Spinal cord (tissue), 10 donors: Measurements from ENCODE around the gene CDK11B. TPM values are rescaled to one million over a fixed set of nuclear protein-coding genes. Genes with fewer than 3 reads are reported as not detected.
"Not testable (repeated sequence)": the region's sequence is repeated elsewhere in the genome, so short reads cannot be mapped to it uniquely, and the experiment has no call there.

Source experiments
- DNase-seq, 6 donors: peaks; one replicate each; pipeline versions ENCODE4 v3.0.0 to v3.0.0-alpha.2; 2013 to 2015; ENCODE audit warnings: low spot score in 6 of 6, low read depth in 4 of 6
- H3K27ac ChIP-seq: one replicate; pipeline ENCODE4 v1.5.1; 2013; ENCODE audit warnings: low read depth, low read length, control low read depth
- H3K27me3 ChIP-seq: one replicate; pipeline ENCODE4 v1.6.1; 2013; ENCODE audit warnings: low read length; ENCODE audit not compliant: control insufficient read depth, insufficient read depth
- H3K36me3 ChIP-seq: one replicate; pipeline ENCODE4 v1.6.1; 2013; ENCODE audit warnings: low read length; ENCODE audit not compliant: control insufficient read depth, insufficient read depth
- H3K4me1 ChIP-seq: one replicate; pipeline ENCODE4 v1.6.1; 2013; ENCODE audit warnings: low read length; ENCODE audit not compliant: control insufficient read depth, insufficient read depth
- H3K4me3 ChIP-seq: one replicate; pipeline ENCODE4 v1.5.1; 2013; ENCODE audit warnings: low read depth, low read length, control low read depth
- H3K9me3 ChIP-seq: one replicate; pipeline ENCODE4 v1.6.1; 2013; ENCODE audit warnings: low read length; ENCODE audit not compliant: control insufficient read depth, insufficient read depth
- WGBS: methylation state at CpG from one replicate; pipeline ENCODE4 v1.1.5; 2013; ENCODE audit warnings: missing lambda C conversion rate; ENCODE audit not compliant: insufficient coverage; 5-methylcytosine and 5-hydroxymethylcytosine counted together
- polyA plus RNA-seq, 2 donors: library from polyadenylated mRNA; unstranded; fragments of 120-200 nt; gene quantifications; one replicate each; pipeline ENCODE4 v1.2.1, GENCODE V29; 2013; ENCODE audit not compliant: insufficient read length in 2 of 2
- total RNA-seq, 2 donors: library from RNA; depleted of rRNA in 1 of 2; stranded (reverse); fragments of 120-200 nt in 1 of 2; fragments of >200 nt in 1 of 2; gene quantifications; one replicate each; pipeline versions ENCODE4 v1.2.3 to v1.2.4, GENCODE V29; 2013 to 2014
- donor health status: healthy.

CDK11B gene
- total and polyA plus RNA-seq, 4 donors: 7.0 to 44.5 (median 29.6) TPM

DNA sequence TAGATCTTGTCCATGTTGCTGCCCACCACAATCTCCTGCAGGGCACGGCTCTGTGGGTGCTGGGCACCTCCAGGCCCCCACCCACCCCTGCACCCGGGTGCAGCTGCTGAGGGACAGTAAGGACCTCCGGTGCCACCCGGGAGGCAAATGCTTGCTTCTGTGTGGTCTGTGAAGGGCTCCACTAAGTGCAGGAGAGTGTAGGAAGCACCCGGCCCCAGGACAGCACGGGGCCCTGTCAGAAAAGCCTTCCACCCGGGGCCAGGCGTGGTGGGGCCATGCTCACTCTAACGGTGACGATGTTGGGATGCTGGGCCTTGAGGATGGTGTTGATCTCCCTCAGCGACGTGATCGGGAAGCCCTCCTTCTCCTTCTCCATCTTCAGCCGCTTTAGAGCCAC is 21.3 kb downstream of the CDK11B start:
- peaks cover 41% of the 10 kb centered on the region for H3K36me3 ChIP-seq
- not testable (repeated sequence) for H3K4me1 ChIP-seq, H3K27ac ChIP-seq, H3K27me3 ChIP-seq, H3K9me3 ChIP-seq, DNase-seq, H3K4me3 ChIP-seq
- no CpG with 5 or more reads among the region's 14 CpGs for WGBS

DNA sequence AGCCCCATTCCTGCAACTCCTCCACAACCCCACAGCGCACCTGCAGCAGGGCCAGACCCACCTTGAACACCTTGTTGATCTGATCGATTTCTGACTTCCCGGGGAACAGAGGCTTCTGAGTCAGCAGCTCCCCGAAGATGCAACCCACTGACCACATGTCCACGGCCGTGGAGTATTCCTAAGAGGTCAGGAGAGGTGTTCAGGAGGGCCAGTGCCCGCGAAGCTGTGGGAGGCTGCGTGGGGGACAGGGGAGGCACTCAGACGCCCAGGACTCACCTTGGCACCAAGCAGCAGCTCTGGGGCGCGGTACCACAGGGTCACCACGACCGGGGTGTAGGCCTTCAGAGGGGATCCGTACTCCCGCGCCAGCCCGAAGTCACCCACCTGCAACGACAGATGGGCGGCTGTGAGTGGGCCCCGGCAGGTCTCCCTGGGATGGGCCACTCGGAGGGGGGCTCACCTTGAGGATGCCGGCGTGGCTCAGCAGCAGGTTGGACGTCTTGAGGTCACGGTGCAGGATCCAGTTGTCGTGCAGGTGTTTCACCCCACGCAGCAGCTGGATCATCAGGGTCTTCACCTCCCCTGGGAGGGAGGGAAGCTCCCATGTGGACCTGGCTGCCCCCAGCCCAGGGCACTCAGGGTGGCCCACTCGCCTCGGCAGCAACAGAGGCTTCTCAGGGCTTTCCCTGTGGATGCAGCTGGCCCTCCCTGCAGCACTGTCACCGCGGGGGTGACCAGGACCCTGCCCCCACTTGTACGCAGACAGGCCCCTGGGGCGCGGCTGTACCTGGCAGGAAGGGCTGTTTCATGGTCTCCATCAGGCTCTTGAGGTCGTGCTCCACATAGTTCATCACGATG is 22.0 kb downstream of the CDK11B start:
- 98% methylated on average over 34 of the region's 37 CpGs for WGBS
- H3K4me1 ChIP-seq, DNase-seq, H3K9me3 ChIP-seq, H3K4me3 ChIP-seq, H3K27me3 ChIP-seq, H3K27ac ChIP-seq: not testable (repeated sequence)
- H3K36me3 ChIP-seq: peaks cover 41% of the 10 kb centered on the region

GRCh38 chr1:1634613-1635012 is 24.2 kb downstream of the CDK11B start:
- not testable (repeated sequence) for H3K4me1 ChIP-seq, H3K9me3 ChIP-seq, H3K4me3 ChIP-seq, H3K27ac ChIP-seq, DNase-seq
- Histone ChIP-seq H3K36me3 (peaks cover 34% of the 10 kb centered on the region), H3K27me3 (peaks cover 23% of the 10 kb centered on the region)
- WGBS: 98% methylated on average over 7 of the region's 13 CpGs

GRCh38 chr1:1633409-1633808 is 25.4 kb downstream of the CDK11B start:
- H3K4me1 ChIP-seq, H3K27ac ChIP-seq, DNase-seq, H3K4me3 ChIP-seq, H3K9me3 ChIP-seq: not testable (repeated sequence)
- peaks cover 25% of the 10 kb centered on the region for H3K27me3 ChIP-seq
- no CpG with 5 or more reads among the region's 35 CpGs for WGBS
- peaks cover 36% of the 10 kb centered on the region for H3K36me3 ChIP-seq

- DNase-seq: peak in 1 of 6 donors; percentile 11
- no peaks in the 10 kb centered on the region for H3K4me1 ChIP-seq
- H3K4me3 ChIP-seq: no peak within 1 kb of the TSS
- 2% methylated on average over 38 of the region's 48 CpGs for WGBS
- H3K36me3 ChIP-seq: peaks cover 38% of the 10 kb centered on the region
- H3K9me3 ChIP-seq: no peaks in the 10 kb centered on the region
- H3K27me3 ChIP-seq: peaks cover 25% of the 10 kb centered on the region
- peak within 1 kb of the TSS; percentile 47 for H3K27ac ChIP-seq
Measured at GRCh38 chr1:1631782-1632420, 26.9 kb downstream of the CDK11B start, which contains the start of gene MMP23B. TSS of gene MMP23B (plus strand) at chr1:1632173. CDS start at chr1:1632219, 46 bp downstream.

- Histone ChIP-seq H3K36me3 (peaks cover 38% of the 10 kb centered on the region), H3K27me3 (peaks cover 25% of the 10 kb centered on the region), H3K27ac (peak overlapping the region; percentile 47), H3K4me3 (no peak overlapping the region), H3K9me3 (no peaks in the 10 kb centered on the region), H3K4me1 (no peaks in the 10 kb centered on the region)
- WGBS: 8% methylated on average over 65 of the region's 79 CpGs
- peak in 1 of 6 donors; percentile 71 for DNase-seq
Measured at GRCh38 chr1:1630965-1631781, 27.6 kb downstream of the CDK11B start.

DNA sequence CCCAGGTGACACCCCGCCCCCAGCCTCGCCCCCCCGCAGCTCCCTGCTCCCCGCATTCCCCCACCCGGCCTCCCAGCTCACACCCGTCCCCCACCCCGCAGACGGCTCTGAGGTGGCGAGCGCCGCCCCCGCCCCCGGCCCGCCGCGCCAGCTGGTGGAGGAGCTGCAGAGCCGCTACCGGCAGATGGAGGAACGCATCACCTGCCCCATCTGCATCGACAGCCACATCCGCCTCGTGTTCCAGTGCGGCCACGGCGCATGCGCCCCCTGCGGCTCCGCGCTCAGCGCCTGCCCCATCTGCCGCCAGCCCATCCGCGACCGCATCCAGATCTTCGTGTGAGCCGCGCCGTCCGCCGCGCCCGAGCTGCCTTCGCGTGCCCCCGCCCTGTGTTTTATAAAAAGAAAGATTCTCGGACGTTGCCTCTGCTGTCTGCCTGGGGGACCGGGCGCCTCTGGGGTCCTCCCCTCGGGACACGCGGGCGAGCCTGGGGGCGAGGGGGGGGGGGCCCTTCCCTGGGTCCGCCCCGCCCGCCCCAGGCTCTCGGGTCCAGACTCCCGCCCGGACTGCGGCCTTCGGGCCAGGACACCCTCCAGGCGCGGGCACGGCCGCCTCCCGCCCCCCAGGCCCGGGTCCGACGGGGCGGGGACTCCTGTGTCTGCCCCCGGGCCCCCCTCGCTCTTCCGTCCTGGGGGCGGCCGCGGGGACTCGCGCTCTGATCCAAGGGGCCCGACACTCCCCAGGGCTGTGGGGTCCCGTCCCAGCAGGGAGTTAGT is 28.4 kb downstream of the CDK11B start:
- H3K36me3 ChIP-seq: peaks cover 45% of the 10 kb centered on the region
- H3K9me3 ChIP-seq: no peaks in the 10 kb centered on the region
- peaks cover 25% of the 10 kb centered on the region for H3K27me3 ChIP-seq
- H3K4me1 ChIP-seq: no peaks in the 10 kb centered on the region
- DNase-seq: peak in 4 of 6 donors; percentile 29 to 93 (median 66)
- 10% methylated on average over 64 of the region's 81 CpGs for WGBS
- H3K27ac ChIP-seq: no peak overlapping the region
- H3K4me3 ChIP-seq: no peak overlapping the region

DNA sequence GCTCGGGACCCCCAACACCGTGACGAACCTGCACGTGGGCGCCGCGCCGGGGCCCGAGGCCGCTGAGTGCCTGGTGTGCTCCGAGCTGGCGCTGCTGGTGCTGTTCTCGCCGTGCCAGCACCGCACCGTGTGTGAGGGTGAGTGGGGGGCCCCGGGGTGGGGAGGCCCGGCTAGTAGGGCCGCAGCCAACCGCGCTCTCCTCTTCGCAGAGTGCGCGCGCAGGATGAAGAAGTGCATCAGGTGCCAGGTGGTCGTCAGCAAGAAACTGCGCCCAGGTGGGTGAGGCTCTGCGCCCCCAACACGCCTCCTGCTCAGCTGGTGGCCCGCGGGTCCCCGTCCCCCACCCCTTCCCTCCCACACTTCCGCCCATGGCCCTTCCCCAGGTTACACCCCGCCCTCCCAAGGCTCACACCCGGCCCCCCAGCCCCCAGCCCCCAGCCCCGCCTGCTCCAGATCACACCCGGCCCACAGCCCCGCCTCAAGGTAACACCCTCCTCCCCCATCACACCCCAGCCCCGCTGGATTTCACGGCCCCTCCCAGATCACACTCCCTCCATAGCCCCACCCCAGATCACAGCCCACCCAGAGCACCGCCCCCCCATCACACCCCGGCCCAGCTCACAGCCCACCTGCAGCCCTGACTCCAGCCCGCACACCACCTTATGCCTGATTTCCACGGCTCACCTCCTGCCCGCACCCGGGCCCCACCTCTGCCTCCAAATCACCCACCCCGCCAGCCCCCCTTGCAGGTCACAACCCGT is 29.2 kb downstream of the CDK11B start:
- H3K36me3 ChIP-seq: peaks cover 52% of the 10 kb centered on the region
- no peaks in the 10 kb centered on the region for H3K9me3 ChIP-seq
- peaks cover 25% of the 10 kb centered on the region for H3K27me3 ChIP-seq
- no peak overlapping the region for H3K27ac ChIP-seq
- H3K4me3 ChIP-seq: no peak overlapping the region
- no peaks in the 10 kb centered on the region for H3K4me1 ChIP-seq
- DNase-seq: peak in 1 of 6 donors; percentile 8
- 43% methylated on average over 33 of the region's 48 CpGs for WGBS
